HG03520 (cell line): Measurements from ENCODE around the gene ANKRD33B.
"Not testable (repeated sequence)": the region's sequence is repeated elsewhere in the genome, so short reads cannot be mapped to it uniquely, and the experiment has no call there.

Experiments used
- ATAC-seq: cut with Tn5 transposase; IDR thresholded peaks from one replicate; pipeline ENCODE4 v1.9.1; 2021; ENCODE audit warnings: mild to moderate bottlenecking, moderate library complexity; ENCODE audit not compliant: unreplicated experiment

Gene ANKRD33B

GRCh38 chr5:10611290-10611689, 47.4 kb downstream of the ANKRD33B start:
- no peak for ATAC-seq

GRCh38 chr5:10612251-10612650, 48.4 kb downstream of the ANKRD33B start:
- ATAC-seq: peak; percentile 35

GRCh38 chr5:10615693-10616092, 51.8 kb downstream of the ANKRD33B start:
- no peak for ATAC-seq

- no peak for ATAC-seq
Observed at GRCh38 chr5:10617103-10617502, 53.2 kb downstream of the ANKRD33B start.

GRCh38 chr5:10618311-10618710, 54.4 kb downstream of the ANKRD33B start:
- no peak for ATAC-seq

- ATAC-seq: no peak
Observed at GRCh38 chr5:10619649-10620048, 55.8 kb downstream of the ANKRD33B start.

- no peak for ATAC-seq
Observed at GRCh38 chr5:10620346-10620745, 56.5 kb downstream of the ANKRD33B start.

- no peak for ATAC-seq
Observed at GRCh38 chr5:10621832-10622231, 58.0 kb downstream of the ANKRD33B start.

- no peak for ATAC-seq
Observed at GRCh38 chr5:10622810-10623209, 58.9 kb downstream of the ANKRD33B start.

- no peak for ATAC-seq
Observed at GRCh38 chr5:10623305-10623910, 59.5 kb downstream of the ANKRD33B start.

GRCh38 chr5:10624206-10624605, 60.3 kb downstream of the ANKRD33B start:
- no peak for ATAC-seq

- ATAC-seq: no peak
Observed at GRCh38 chr5:10624679-10625078, 60.8 kb downstream of the ANKRD33B start.

GRCh38 chr5:10625700-10626472, 62.0 kb downstream of the ANKRD33B start:
- ATAC-seq: no peak

- no peak for ATAC-seq
Observed at GRCh38 chr5:10626473-10627013, 62.7 kb downstream of the ANKRD33B start.

GRCh38 chr5:10627160-10627701, 63.4 kb downstream of the ANKRD33B start:
- peak; percentile 1 for ATAC-seq

- no peak for ATAC-seq
Observed at GRCh38 chr5:10628601-10629000, 64.7 kb downstream of the ANKRD33B start.

- no peak for ATAC-seq
Observed at GRCh38 chr5:10629682-10630081, 65.8 kb downstream of the ANKRD33B start.

GRCh38 chr5:10630126-10630525, 66.3 kb downstream of the ANKRD33B start:
- no peak for ATAC-seq

- not testable (repeated sequence) for ATAC-seq
Observed at GRCh38 chr5:10630744-10631143, 66.9 kb downstream of the ANKRD33B start.

- peak; percentile 1 for ATAC-seq
Observed at GRCh38 chr5:10631316-10631996, 67.6 kb downstream of the ANKRD33B start.

GRCh38 chr5:10632110-10632761, 68.4 kb downstream of the ANKRD33B start:
- ATAC-seq: peak; percentile 40
